HEK293 (cell line): ENCODE measurements around the gene KDM3B.

ENCODE experiments used
- CTCF ChIP-seq: fragments of 450-650 bp; formaldehyde crosslinking; IDR thresholded peaks from 2 replicates; pipeline ENCODE4 v1.5.1; 2016; ENCODE audit warnings: missing biosample characterization, missing genetic modification characterization
- KLF10 ChIP-seq: fragments of 450-650 bp; IDR thresholded peaks from 2 replicates; pipeline ENCODE4 v1.5.1; 2018; ENCODE audit warnings: missing biosample characterization, mild to moderate bottlenecking, missing genetic modification characterization
- PRDM10 ChIP-seq: fragments of 450-650 bp; formaldehyde crosslinking; IDR thresholded peaks from 2 replicates; pipeline ENCODE4 v1.5.1; 2016; ENCODE audit warnings: missing biosample characterization, missing genetic modification characterization
- REST ChIP-seq: fragments of 450-650 bp; formaldehyde crosslinking; IDR thresholded peaks from 2 replicates; pipeline ENCODE4 v1.5.1; 2016; ENCODE audit warnings: missing biosample characterization, missing genetic modification characterization
- ZNF133 ChIP-seq: fragments of 450-650 bp; formaldehyde crosslinking; IDR thresholded peaks from 2 replicates; pipeline ENCODE4 v1.5.1; 2016; ENCODE audit warnings: missing biosample characterization, missing genetic modification characterization
- ZNF138 ChIP-seq: fragments of 450-650 bp; formaldehyde crosslinking; IDR thresholded peaks from 2 replicates; pipeline ENCODE4 v1.5.1; 2016; ENCODE audit warnings: missing biosample characterization, missing genetic modification characterization, borderline replicate concordance
- ZNF223 ChIP-seq: fragments of 450-650 bp; formaldehyde crosslinking; IDR thresholded peaks from 2 replicates; pipeline ENCODE4 v1.5.1; 2016; ENCODE audit warnings: missing biosample characterization, missing genetic modification characterization
- ZNF302 ChIP-seq: fragments of 450-650 bp; formaldehyde crosslinking; IDR thresholded peaks from 2 replicates; pipeline ENCODE4 v1.5.1; 2016; ENCODE audit warnings: missing biosample characterization, missing genetic modification characterization, low read depth
- ZNF629 ChIP-seq: fragments of 450-650 bp; formaldehyde crosslinking; IDR thresholded peaks from 2 replicates; pipeline ENCODE4 v1.5.1; 2017; ENCODE audit warnings: missing biosample characterization, missing genetic modification characterization
- ZNF677 ChIP-seq: fragments of 450-650 bp; IDR thresholded peaks from 2 replicates; pipeline ENCODE4 v1.5.0; 2018; ENCODE audit warnings: missing biosample characterization, mild to moderate bottlenecking, missing genetic modification characterization, moderate library complexity
- ZNF830 ChIP-seq: fragments of 450-650 bp; IDR thresholded peaks from 2 replicates; pipeline ENCODE4 v1.5.0; 2018; ENCODE audit warnings: missing biosample characterization, missing genetic modification characterization, low read depth, mild to moderate bottlenecking, moderate library complexity

GRCh38 chr5:138402640-138403039 lies 50.2 kb downstream of the KDM3B start:
- TF ChIP-seq CTCF (tag by site-specific recombination), result no peak
- no peak for TF ChIP-seq ZNF677
- no peak for TF ChIP-seq ZNF138 (tag by site-specific recombination)
- no peak for TF ChIP-seq REST (tag by site-specific recombination)
- no peak for TF ChIP-seq ZNF133 (tag by site-specific recombination)
- TF ChIP-seq ZNF223 (tag by site-specific recombination), result no peak
- TF ChIP-seq ZNF629 (tag by site-specific recombination), result no peak
- TF ChIP-seq ZNF302 (tag by site-specific recombination), result no peak
- TF ChIP-seq KLF10 (tag by site-specific recombination), result no peak
- TF ChIP-seq ZNF830 (tag by site-specific recombination), result no peak
- no peak for TF ChIP-seq PRDM10 (tag by site-specific recombination)
